Kidney epithelial cell (primary cell): Measurements from ENCODE around the gene MXRA7. TPM values are rescaled to one million over a fixed set of nuclear protein-coding genes. Genes with fewer than 3 reads are reported as not detected.

Experiments
- DNase-seq: peaks from one replicate; pipeline ENCODE4 v3.0.0-alpha.2; 2010; ENCODE audit warnings: low read depth
- H3K27me3 ChIP-seq: 2 replicates; pipeline ENCODE4 v1.6.0; 2011; ENCODE audit warnings: low read length; ENCODE audit not compliant: control insufficient read depth, insufficient read depth
- H3K36me3 ChIP-seq: 2 replicates; pipeline ENCODE4 v1.5.1; 2011; ENCODE audit warnings: low read length; ENCODE audit not compliant: control insufficient read depth, insufficient read depth
- H3K4me3 ChIP-seq: 2 replicates; pipeline ENCODE4 v1.5.1; 2011; ENCODE audit warnings: low read depth, mild to moderate bottlenecking, control low read depth, low read length
- total RNA-seq: library from RNA; depleted of rRNA; stranded (reverse); fragments of >200 nt; gene quantifications from 2 replicates; pipeline ENCODE4 v1.2.3, GENCODE V29; 2015
- TF ChIP-seq, protein P1 (sequence below): IDR thresholded peaks from 2 replicates; pipeline ENCODE4 v1.5.1; 2011; ENCODE audit warnings: mild to moderate bottlenecking, moderate library complexity, low read length, control low read depth, inconsistent platforms; ENCODE audit not compliant: insufficient read depth, poor library complexity, severe bottlenecking

The MXRA7 gene
- total RNA-seq, 1 donor from 2014 or later: 110 TPM

DNA sequence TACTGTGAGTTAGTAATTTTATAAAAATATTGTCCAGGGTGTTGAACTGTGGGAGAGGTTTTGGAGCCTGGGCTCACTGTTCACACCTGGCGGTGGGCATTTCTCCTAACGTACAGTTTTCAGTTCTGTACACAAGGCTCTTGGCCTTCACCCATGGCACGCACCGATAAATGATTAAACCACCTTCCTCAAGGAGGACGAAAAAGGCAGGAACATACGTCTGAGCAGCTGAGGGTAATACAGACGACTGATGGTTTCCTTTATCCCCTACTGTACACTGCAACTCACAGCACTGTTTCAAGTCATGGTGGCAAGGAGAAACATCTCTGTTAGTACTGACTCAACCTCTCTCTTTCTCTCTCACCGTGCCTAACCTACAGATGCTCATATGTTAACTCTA is 65.8 kb downstream of the MXRA7 start:
- Histone ChIP-seq H3K4me3 (no peak overlapping the region), H3K36me3 (no peaks in the 10 kb centered on the region), H3K27me3 (no peaks in the 10 kb centered on the region)
- TF ChIP-seq, protein P1, sequence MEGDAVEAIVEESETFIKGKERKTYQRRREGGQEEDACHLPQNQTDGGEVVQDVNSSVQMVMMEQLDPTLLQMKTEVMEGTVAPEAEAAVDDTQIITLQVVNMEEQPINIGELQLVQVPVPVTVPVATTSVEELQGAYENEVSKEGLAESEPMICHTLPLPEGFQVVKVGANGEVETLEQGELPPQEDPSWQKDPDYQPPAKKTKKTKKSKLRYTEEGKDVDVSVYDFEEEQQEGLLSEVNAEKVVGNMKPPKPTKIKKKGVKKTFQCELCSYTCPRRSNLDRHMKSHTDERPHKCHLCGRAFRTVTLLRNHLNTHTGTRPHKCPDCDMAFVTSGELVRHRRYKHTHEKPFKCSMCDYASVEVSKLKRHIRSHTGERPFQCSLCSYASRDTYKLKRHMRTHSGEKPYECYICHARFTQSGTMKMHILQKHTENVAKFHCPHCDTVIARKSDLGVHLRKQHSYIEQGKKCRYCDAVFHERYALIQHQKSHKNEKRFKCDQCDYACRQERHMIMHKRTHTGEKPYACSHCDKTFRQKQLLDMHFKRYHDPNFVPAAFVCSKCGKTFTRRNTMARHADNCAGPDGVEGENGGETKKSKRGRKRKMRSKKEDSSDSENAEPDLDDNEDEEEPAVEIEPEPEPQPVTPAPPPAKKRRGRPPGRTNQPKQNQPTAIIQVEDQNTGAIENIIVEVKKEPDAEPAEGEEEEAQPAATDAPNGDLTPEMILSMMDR: no peak
- DNase-seq: no peak

DNA sequence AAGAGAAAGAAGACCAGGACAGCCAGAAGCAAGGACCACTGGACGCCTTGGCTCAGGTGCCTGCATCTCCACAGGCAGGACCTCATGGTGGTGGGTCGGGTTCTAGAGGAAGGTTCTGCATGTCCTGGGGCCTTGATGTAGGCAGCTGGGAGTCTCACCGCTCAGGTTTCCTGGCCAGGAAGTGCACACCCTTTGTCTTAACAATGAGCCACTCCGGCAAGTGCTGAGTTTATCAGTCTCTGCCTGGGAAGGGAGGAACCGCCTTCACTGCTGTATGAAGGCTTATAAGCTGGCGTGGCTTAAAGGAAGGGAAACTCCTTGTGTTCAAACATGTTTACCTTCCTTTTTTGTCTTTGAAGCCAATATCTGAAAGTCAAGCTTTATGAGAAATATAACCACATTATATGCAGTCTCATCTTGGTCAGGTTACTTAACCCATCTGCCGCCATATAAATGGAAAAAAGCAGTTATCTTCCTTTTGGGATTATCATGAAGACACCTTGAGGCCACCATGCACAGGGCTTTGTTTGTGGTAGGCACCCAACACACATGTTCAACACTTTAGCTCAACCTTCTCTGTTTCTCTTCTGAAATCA is 67.1 kb downstream of the MXRA7 start, which contains the start of gene ST6GALNAC1:
Gene ST6GALNAC1, minus strand, starts transcription at position 205 of the 596 bp plus-strand sequence. Its CDS starts 119 bp downstream, at position 86.
- Histone ChIP-seq H3K36me3 (no peaks in the 10 kb centered on the region), H3K4me3 (no peak within 1 kb of the TSS), H3K27me3 (no peaks in the 10 kb centered on the region)
- TF ChIP-seq, protein P1: no peak
- no peak for DNase-seq

DNA sequence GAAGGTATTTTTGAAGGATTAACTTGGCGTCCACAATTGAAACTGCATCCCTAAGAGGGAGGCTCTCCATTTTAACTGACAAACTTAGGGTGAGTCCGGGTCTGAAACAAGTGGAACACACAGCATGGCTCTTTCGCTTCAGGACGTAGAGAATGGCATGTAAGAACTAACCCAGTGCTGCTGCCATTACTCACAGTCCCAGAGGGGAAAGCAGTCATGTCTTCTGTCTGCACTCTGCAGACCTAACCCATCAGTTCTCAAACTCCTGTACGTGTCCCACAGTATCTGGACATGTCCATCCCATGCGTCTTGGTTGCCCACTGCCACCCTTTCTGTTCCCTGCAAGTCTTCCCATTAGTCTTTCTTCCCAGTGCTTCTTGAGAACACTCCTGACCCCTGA is 67.8 kb downstream of the MXRA7 start:
- H3K36me3 ChIP-seq: no peaks in the 10 kb centered on the region
- TF ChIP-seq, protein P1: no peak
- no peaks in the 10 kb centered on the region for H3K27me3 ChIP-seq
- DNase-seq: no peak
- no peak overlapping the region for H3K4me3 ChIP-seq

DNA sequence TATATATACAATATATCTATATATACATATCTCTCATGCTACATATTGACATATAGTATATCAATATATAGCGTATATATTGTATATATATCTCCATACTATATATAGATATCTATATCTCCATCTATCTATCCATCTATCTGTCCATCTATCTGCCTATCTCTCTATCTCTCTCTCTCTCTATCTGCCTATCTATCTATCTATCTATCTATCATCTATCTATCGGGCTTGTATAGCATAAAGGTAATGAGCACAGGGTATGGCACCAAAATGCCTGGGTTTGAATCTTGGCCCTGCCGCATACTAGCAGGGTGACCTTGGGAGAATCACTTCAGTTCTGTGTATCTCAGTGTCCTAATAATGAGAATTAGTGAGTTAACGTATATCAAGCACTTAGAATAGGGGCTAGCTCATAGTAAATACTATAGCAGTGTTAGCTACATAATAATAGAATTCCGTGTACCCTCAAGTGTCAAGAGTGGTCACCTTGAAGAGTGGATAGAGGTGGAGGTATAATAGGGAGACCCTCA is 68.7 kb downstream of the MXRA7 start:
- Histone ChIP-seq H3K4me3 (no peak overlapping the region), H3K36me3 (no peaks in the 10 kb centered on the region), H3K27me3 (no peaks in the 10 kb centered on the region)
- TF ChIP-seq, protein P1: no peak
- DNase-seq: no peak

DNA sequence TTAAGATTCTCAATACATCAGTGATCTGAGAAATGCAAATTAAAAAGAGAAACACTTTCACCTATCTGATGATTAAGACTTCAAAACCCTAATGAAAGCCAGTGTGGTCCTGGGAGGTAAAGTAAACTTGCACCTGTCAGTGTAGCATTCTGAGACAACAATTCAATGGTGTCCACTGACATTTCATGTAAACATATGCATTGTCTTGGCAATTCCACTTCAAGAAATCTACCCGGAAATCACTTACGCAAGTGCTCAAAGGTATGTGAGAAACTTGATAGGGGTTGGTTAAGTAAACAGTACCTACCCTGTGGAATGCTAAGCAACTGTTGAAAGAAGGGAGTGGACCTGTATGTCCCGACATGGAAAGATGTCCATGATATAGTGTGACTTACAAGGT is 69.3 kb downstream of the MXRA7 start:
- Histone ChIP-seq H3K36me3 (no peaks in the 10 kb centered on the region), H3K4me3 (no peak overlapping the region), H3K27me3 (no peaks in the 10 kb centered on the region)
- TF ChIP-seq, protein P1: no peak
- no peak for DNase-seq

DNA sequence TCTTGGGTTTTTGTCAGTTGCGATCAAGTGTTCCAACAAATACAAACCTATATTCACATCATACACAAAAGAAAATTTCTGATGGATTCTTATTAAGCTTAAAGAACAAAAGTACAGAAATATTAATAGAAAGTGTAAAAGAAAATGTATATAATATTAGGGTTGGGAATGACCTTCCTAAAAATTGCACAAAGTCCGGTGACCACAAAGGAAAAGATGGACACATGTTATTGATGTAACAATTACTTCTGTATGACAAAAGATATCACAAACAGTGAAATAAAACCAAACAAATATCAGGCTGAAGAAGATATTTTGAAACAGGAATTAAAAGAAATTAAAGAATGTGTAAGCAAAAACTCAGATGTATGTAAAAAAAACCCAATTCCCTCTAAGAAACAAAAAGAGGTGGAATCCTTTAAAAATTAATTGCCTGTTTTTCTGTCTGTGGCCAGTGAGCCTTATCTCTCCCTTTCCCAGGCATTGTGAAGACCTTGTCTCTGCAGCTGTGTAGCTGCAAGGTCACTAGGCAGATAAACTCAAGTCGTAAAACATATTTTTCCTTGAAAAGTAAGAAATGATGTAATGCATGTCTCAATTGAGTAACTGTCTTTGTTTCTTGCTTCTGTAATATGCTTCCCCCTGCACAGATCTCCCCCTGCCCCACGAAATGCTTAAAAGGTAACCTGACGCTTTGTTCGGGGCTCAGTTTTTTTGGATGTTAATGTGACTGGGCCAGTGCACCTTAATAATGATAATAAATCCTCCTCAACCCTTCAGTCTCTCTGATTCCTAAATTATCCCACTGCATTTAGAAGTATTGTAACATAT is 70.0 kb downstream of the MXRA7 start:
- no peaks in the 10 kb centered on the region for H3K36me3 ChIP-seq
- H3K4me3 ChIP-seq: no peak overlapping the region
- TF ChIP-seq, protein P1: no peak
- H3K27me3 ChIP-seq: no peaks in the 10 kb centered on the region
- no peak for DNase-seq
